Right lobe of liver (tissue), 6 donors: ENCODE measurements around the gene FAM83C. TPM values are rescaled to one million over a fixed set of nuclear protein-coding genes. Genes with fewer than 3 reads are reported as not detected.

Experiments used
- ATAC-seq, 4 donors: fragments of 200-7000 bp; cut with Tn5 transposase; one replicate each; pipeline ENCODE4 v1.9.1; 2020; ENCODE audit warnings: mild to moderate bottlenecking in 4 of 4, moderate library complexity in 4 of 4
- DNase-seq, 3 donors: peaks; one replicate each; pipeline ENCODE4 v3.0.0-alpha.2; 2020
- H3K27ac ChIP-seq, 3 donors: fragments of 200-600 bp; one replicate each; pipeline ENCODE4 v1.8.0; 2022
- H3K27me3 ChIP-seq, 2 donors: fragments of 200-600 bp; one replicate each; pipeline ENCODE4 v1.8.0; 2022
- H3K36me3 ChIP-seq, 4 donors: fragments of 200-600 bp; sonication (generic) in 1 of 4; one replicate each; pipeline versions ENCODE4 v1.5.1 to v1.8.0; 2017 to 2022; ENCODE audit warnings: control low read depth in 1 of 4
- H3K4me1 ChIP-seq, 4 donors: fragments of 200-600 bp; sonication (generic) in 1 of 4; one replicate each; pipeline versions ENCODE4 v1.5.1 to v1.8.0; 2017 to 2022; ENCODE audit warnings: control low read depth in 1 of 4
- H3K4me3 ChIP-seq, 3 donors: fragments of 200-600 bp; one replicate each; pipeline ENCODE4 v1.8.0; 2022
- H3K9me3 ChIP-seq, 4 donors: fragments of 200-600 bp; sonication (generic) in 1 of 4; one replicate each; pipeline versions ENCODE4 v1.5.1 to v1.8.0; 2017 to 2022; ENCODE audit warnings: control low read depth in 1 of 4
- CTCF ChIP-seq, 4 donors: fragments of 200-600 bp in 3 of 4; fragments of 450-650 bp in 1 of 4; IDR thresholded peaks; one replicate each; pipeline versions ENCODE4 v1.5.1 to v1.8.0; 2016 to 2022; ENCODE audit warnings: antibody characterized with exemption in 4 of 4, mild to moderate bottlenecking in 2 of 4
- POLR2A ChIP-seq: fragments of 450-650 bp; IDR thresholded peaks from one replicate; pipeline ENCODE4 v1.6.1; 2017; ENCODE audit warnings: antibody characterized with exemption, mild to moderate bottlenecking
- WGBS: methylation state at CpG from one replicate; pipeline ENCODE4 v1.1.6; 2018; ENCODE audit warnings: low coverage, low lambda C conversion rate; ENCODE audit not compliant: insufficient coverage; ENCODE audit errors: missing lambda C conversion rate; 5-methylcytosine and 5-hydroxymethylcytosine counted together
- intact Hi-C, 2 donors: fragments of 100-400 bp; cut with DNase I; formaldehyde crosslinking; loops; one replicate each; pipeline versions ENCODE4 v1.11.2 to v1.14.1; 2022
- total RNA-seq, 6 experiments: library from RNA; depleted of rRNA in 2 of 6; stranded (reverse); fragments of >200 nt in 2 of 6; fragmentation: NEBNext Ultra II Directional in 3 of 6; extraction: Animal tissue kit (Norgen Biotek cat#: 25700) in 3 of 6; gene quantifications; one replicate each; pipeline versions ENCODE4 v1.1.0 to v1.2.4, GENCODE V29; 2016 to 2023
- donor health status: DM: no; HTN: yes; CAD: no.
- donor health status: DM: no; HTN: no; CAD: no.
- donor health status: DM: no; HTN: no; CAD: no.
- donor health status: DM: no; HTN: yes; CAD: no.
- donor health status: DM: no; HTN: yes; CAD: no.

The FAM83C gene
- total RNA-seq, 6 experiments from 2014 or later: not detected

GRCh38 chr20:35275741-35276251 lies 16.4 kb downstream of the FAM83C start:
- WGBS: 92% methylated on average over 2 of the region's 12 CpGs
- H3K4me3 ChIP-seq: no peak overlapping the region
- peaks cover 0 to 33% (median 14%) of the 10 kb centered on the region in 4 donors for H3K36me3 ChIP-seq
- H3K4me1 ChIP-seq: peaks cover 0 to 10% (median 4%) of the 10 kb centered on the region in 4 donors
- intact Hi-C loops: loop anchor here in 1 of 2 donors (10.0 kb wide), 2 partner anchors 61 to 131 kb away; partner anchors contain the start of gene EDEM2
- no peaks in the 10 kb centered on the region for H3K27me3 ChIP-seq
- H3K9me3 ChIP-seq: no peaks in the 10 kb centered on the region
- H3K27ac ChIP-seq: no peak overlapping the region
- ATAC-seq: no peak
- TF ChIP-seq CTCF (IDR thresholded peaks at IDR 0.05): no peak
- no peak for TF ChIP-seq POLR2A
- no peak for DNase-seq

GRCh38 chr20:35274172-35275092 lies 17.8 kb downstream of the FAM83C start:
- WGBS: 96% methylated on average over 13 of the region's 24 CpGs

GRCh38 chr20:35273449-35274171 lies 18.6 kb downstream of the FAM83C start:
- no peaks in the 10 kb centered on the region for H3K9me3 ChIP-seq
- H3K36me3 ChIP-seq: peaks cover 0 to 11% (median 3%) of the 10 kb centered on the region in 4 donors
- ATAC-seq: no peak
- H3K27ac ChIP-seq: no peak overlapping the region
- 73% methylated on average over 2 of the region's 13 CpGs for WGBS
- no peaks in the 10 kb centered on the region for H3K27me3 ChIP-seq
- no peak overlapping the region for H3K4me3 ChIP-seq
- H3K4me1 ChIP-seq: peaks cover 0 to 21% (median 4%) of the 10 kb centered on the region in 4 donors
- intact Hi-C loops: loop anchor here (5.0 to 10.0 kb wide), 3 partner anchors 59 to 131 kb away; partner anchors contain the start of gene EDEM2 (in 1 of the 2)
- DNase-seq: peak in 1 of 3 donors; percentile 65
- no peak for TF ChIP-seq POLR2A
- TF ChIP-seq CTCF (IDR thresholded peaks at IDR 0.05): no peak

More at GRCh38 chr20:35274172-35275092, 17.8 kb downstream of the FAM83C start:
- Histone ChIP-seq H3K36me3 (peaks cover 0 to 20% (median 7%) of the 10 kb centered on the region in 4 donors), H3K4me1 (peaks cover 0 to 12% (median 4%) of the 10 kb centered on the region in 4 donors), H3K9me3 (no peaks in the 10 kb centered on the region), H3K4me3 (no peak overlapping the region), H3K27me3 (no peaks in the 10 kb centered on the region), H3K27ac (no peak overlapping the region)
- DNase-seq (no peak), ATAC-seq (no peak)
- TF ChIP-seq CTCF (IDR thresholded peaks at IDR 0.05) (no peak), POLR2A (no peak)
- intact Hi-C loops: loop anchor here (5.0 to 10.0 kb wide), 3 partner anchors 60 to 132 kb away; partner anchors contain the start of gene EDEM2 (in 1 of the 2)

- no peak overlapping the region for H3K4me3 ChIP-seq
- WGBS: 69% methylated on average over 5 of the region's 7 CpGs
- peaks cover 0 to 21% (median 2%) of the 10 kb centered on the region in 4 donors for H3K4me1 ChIP-seq
- no peaks in the 10 kb centered on the region for H3K27me3 ChIP-seq
- H3K27ac ChIP-seq: no peak overlapping the region
- ATAC-seq (no peak), DNase-seq (no peak)
- intact Hi-C loops: loop anchor here (5.0 to 10.0 kb wide), 3 partner anchors 57 to 130 kb away; partner anchors contain the start of gene EDEM2 (in 1 of the 2)
- TF ChIP-seq POLR2A (no peak), CTCF (IDR thresholded peaks at IDR 0.05) (no peak)
- no peaks in the 10 kb centered on the region for H3K9me3 ChIP-seq
- H3K36me3 ChIP-seq: peaks cover 0 to 10% (median 2%) of the 10 kb centered on the region in 4 donors
These were observed 20.3 kb downstream of the FAM83C start for GRCh38 chr20:35271904-35272303.
